ENCODE measurements around the gene PRKRA. TPM values are rescaled to one million over a fixed set of nuclear protein-coding genes. Genes with fewer than 3 reads are reported as not detected.

Gene PRKRA
- total RNA-seq, 3 donors from 2014 or later: 61.3 to 73.9 (median 69.1) TPM

GRCh38 chr2:178479758-178480226, 28.8 kb upstream of the PRKRA start:
- intact Hi-C loops (cut with DNase I; ENCODE audit: low total_unique reads): no loop called here
- peaks cover 0 to 9% of the 10 kb centered on the region in 2 donors for H3K4me1 ChIP-seq
- TF ChIP-seq POLR2AphosphoS5 (IDR thresholded peaks at IDR 0.05) (no peak), POLR2A (IDR thresholded peaks at IDR 0.05) (no peak)
- TF ChIP-seq, protein P1, sequence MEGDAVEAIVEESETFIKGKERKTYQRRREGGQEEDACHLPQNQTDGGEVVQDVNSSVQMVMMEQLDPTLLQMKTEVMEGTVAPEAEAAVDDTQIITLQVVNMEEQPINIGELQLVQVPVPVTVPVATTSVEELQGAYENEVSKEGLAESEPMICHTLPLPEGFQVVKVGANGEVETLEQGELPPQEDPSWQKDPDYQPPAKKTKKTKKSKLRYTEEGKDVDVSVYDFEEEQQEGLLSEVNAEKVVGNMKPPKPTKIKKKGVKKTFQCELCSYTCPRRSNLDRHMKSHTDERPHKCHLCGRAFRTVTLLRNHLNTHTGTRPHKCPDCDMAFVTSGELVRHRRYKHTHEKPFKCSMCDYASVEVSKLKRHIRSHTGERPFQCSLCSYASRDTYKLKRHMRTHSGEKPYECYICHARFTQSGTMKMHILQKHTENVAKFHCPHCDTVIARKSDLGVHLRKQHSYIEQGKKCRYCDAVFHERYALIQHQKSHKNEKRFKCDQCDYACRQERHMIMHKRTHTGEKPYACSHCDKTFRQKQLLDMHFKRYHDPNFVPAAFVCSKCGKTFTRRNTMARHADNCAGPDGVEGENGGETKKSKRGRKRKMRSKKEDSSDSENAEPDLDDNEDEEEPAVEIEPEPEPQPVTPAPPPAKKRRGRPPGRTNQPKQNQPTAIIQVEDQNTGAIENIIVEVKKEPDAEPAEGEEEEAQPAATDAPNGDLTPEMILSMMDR (IDR thresholded peaks at IDR 0.05): no peak
- peak overlapping the region; percentile 93 to 95 for H3K27ac ChIP-seq
- H3K27me3 ChIP-seq: no peaks in the 10 kb centered on the region
- no peaks in the 10 kb centered on the region for H3K36me3 ChIP-seq
- no peak for DNase-seq (ENCODE audit: low spot score in 2 of 2)
- H3K4me3 ChIP-seq: peak overlapping the region; percentile 78 to 92 (median 84)
- H3K9me3 ChIP-seq: no peaks in the 10 kb centered on the region

DNA sequence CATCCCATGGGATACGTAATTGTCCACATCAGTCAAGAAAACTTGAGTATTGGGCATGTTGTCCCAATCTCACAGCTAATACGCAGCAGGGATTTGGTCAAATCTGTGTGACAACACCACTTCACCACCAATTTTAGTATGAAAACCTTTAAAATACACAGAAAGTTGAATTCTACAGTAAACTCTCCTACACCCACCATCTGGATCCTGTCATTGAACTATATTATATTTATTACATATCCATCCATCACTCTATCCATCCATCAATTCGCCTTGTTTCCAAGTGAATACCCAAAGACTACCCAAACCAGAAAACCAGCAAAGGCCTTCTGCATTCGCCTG, 28.3 kb upstream of the PRKRA start:
- Histone ChIP-seq H3K4me3 (peak overlapping the region; percentile 51 to 92 (median 84)), H3K27ac (peak overlapping the region; percentile 93 to 95), H3K36me3 (no peaks in the 10 kb centered on the region), H3K27me3 (no peaks in the 10 kb centered on the region), H3K4me1 (peaks cover 0 to 9% of the 10 kb centered on the region in 2 donors), H3K9me3 (no peaks in the 10 kb centered on the region)
- intact Hi-C loops (cut with DNase I; ENCODE audit: low total_unique reads): no loop called here
- no peak for TF ChIP-seq POLR2A (IDR thresholded peaks at IDR 0.05)
- TF ChIP-seq, protein P1 (IDR thresholded peaks at IDR 0.05): peak in 1 of 3 donors; percentile 3
- no peak for TF ChIP-seq POLR2AphosphoS5 (IDR thresholded peaks at IDR 0.05)
- no peak for DNase-seq (ENCODE audit: low spot score in 2 of 2)

DNA sequence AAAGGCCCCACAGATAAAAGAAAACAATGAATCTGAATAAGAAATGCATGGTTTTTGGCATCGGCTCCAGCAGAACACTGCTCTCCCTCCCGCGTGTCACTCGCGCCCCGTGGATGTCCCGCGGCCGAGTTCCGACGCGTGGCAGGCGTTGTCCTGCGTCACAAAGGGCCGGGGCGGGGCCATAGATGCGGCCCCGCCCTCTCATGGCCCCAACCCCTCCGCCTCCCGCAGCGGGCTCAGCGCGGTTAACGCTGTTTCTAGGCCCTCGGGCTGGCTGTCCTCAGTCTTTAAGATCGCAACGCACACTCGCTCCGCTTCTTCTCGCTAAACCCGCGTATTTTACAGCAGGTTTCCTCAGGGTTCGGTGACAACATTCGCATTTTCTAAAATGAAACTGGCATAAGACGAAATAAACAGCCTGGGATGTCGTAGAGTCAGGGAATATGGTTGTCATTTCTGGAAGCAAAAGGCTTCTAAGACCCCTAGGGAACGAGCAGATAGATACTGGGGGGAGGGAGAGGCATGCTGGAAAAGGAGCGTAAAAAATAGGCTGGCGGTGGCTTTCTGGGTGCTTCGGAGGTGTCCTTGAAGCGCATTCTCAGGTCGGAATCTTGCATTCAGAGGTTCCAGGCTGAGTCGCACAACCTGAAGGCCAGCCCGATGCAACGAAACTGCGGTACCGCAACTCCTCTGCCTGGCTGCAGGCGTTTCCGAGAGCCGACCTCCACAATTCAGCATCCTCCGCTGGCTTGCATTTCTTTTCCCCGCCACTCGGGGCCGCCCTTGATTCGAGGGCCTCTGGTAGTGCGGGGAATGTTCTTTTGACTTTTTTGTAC, 27.7 kb upstream of the PRKRA start, which contains the start of gene FKBP7:
TSS of gene FKBP7 (minus strand) at position 162 of the 836 bp plus-strand sequence. CDS start at position 61, 101 bp downstream.
- Histone ChIP-seq H3K27me3 (no peaks in the 10 kb centered on the region), H3K36me3 (no peaks in the 10 kb centered on the region), H3K4me3 (peak within 1 kb of the TSS; percentile 51 to 92 (median 84)), H3K4me1 (peaks cover 0 to 9% of the 10 kb centered on the region in 2 donors), H3K9me3 (no peaks in the 10 kb centered on the region), H3K27ac (peak within 1 kb of the TSS; percentile 93 to 95)
- TF ChIP-seq POLR2AphosphoS5 (IDR thresholded peaks at IDR 0.05) (peak; percentile 69 to 82 (median 81)), POLR2A (IDR thresholded peaks at IDR 0.05) (peak; percentile 65)
- TF ChIP-seq, protein P1 (IDR thresholded peaks at IDR 0.05): peak; percentile 7 to 61 (median 31)
- DNase-seq (ENCODE audit: low spot score in 2 of 2): peak; percentile 80 to 83
- intact Hi-C loops (cut with DNase I; ENCODE audit: low total_unique reads): no loop called here

DNA sequence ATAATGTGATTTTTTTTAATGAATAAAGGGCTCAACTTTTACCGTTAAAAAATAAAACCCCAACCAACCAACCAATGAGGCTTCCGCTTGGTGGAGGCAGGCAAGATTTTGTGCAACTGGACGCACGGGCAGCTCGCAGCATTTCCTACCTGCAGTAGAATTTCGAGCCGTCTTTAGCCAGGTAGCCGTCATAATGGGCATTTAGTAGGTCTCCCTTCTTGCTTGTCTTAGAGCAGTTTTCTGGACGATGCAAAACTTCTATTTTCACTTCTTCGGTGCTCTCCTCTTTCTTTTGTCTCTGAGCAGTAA, 27.1 kb upstream of the PRKRA start:
- Histone ChIP-seq H3K27ac (peak overlapping the region; percentile 93 to 95), H3K27me3 (no peaks in the 10 kb centered on the region), H3K36me3 (no peaks in the 10 kb centered on the region), H3K9me3 (no peaks in the 10 kb centered on the region), H3K4me3 (peak overlapping the region; percentile 51 to 92 (median 84)), H3K4me1 (peaks cover 0 to 9% of the 10 kb centered on the region in 2 donors)
- no peak for TF ChIP-seq POLR2AphosphoS5 (IDR thresholded peaks at IDR 0.05)
- TF ChIP-seq POLR2A (IDR thresholded peaks at IDR 0.05): no peak
- TF ChIP-seq, protein P1 (IDR thresholded peaks at IDR 0.05): no peak
- intact Hi-C loops (cut with DNase I; ENCODE audit: low total_unique reads): no loop called here
- no peak for DNase-seq (ENCODE audit: low spot score in 2 of 2)

Data from breast epithelium (tissue), 4 donors.